Subcutaneous preadipocyte (primary cell): ENCODE data around the gene L3MBTL2. TPM values are rescaled to one million over a fixed set of nuclear protein-coding genes. Genes with fewer than 3 reads are reported as not detected.

Experiments
- small RNA-seq: library from RNA; depleted of rRNA; stranded (forward); fragments of <200 nt; gene quantifications from one replicate; pipeline ENCODE3, GENCODE V24; 2012
- total RNA-seq: library from RNA; depleted of rRNA; stranded (reverse); fragments of >200 nt; gene quantifications from 2 replicates; pipeline ENCODE4 v1.2.3, GENCODE V29; 2012

The L3MBTL2 gene
- 19.1 and 22.1 TPM in 2 replicates for total RNA-seq

DNA sequence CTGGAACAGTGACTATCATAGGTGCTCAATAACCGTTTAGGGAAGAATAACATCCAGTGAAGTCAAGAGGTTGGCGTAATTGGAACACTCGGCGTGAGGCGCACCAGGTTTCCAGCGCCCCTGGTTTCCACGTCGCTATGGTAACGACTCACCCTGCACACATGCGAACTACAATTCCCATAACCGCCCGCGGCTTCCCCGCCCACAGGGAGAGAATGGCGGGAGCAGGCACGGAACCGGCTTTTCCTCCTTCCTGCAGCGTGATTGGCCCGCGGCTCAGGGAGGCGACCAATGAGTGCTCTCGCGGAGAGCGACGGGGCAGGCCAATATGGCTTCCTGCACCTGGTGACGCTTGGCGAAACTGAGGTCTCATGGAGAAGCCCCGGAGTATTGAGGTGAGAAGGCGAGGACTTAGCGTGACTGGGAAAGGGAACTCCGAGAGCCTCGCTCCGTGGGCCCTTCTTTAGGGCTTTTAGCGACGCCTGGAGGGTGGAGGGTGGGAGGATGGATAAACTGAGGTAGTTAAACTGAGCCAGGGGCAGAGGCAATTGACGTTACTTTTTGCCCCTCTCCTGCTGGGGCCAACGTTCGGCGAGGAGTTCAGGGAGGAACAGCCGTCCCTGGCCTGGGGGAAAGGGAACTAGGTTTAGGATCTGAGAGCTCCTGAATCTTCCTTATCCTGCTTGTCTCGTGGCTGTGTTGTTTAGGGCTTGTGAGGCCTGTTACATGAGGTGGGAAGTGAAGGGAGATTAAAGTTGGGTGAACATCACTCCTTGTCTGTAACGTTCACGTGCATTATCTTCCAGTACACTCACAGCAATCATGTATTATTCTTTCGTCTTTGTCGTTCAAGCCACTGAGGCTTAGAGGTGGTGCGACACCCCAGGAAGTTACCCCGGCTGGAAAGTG, at the start of gene L3MBTL2:
Gene L3MBTL2, plus strand, starts transcription at position 321 of the 909 bp plus-strand sequence. Its CDS starts 51 bp downstream, at position 372.

DNA sequence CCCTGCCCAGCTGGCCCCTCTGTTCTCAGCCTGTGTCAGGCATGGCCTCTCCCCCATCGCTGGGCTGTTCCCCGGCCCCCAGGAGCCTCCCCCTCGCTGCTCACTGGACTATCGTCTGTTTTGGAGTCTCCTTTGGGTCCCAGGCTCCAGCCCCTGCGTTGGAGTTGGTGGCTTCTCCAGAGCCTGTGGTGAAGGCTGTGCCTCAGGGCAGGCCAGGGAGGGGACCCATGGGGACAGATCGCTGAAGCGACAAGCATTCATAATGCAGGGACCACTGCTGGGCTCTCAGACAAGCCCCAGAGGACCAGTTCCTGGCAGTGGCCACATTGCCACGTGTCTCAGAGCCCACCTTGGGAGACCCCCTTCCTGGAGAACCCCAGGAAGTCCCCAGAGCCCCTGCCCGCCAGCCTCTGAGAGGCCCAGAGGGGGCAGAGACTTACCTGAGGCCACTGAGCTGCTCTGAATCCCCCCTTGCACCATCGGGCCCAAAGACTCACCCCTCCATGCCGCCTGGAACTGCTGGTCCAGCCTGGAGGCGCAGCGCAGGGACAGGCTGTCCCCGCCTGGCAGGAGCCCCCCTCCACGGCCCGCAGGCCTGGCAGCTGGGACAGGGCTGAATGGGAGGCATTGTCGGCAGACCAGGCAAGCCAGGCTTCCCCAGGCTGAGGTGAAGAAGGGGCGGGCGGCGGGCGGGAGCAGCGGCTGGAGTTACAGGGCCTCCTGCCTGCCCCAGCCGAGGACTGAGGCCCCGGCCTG, 35.4 kb downstream of the L3MBTL2 start, which contains the start of gene CHADL:
Gene CHADL, minus strand, starts transcription at position 555 of the 756 bp plus-strand sequence. Its CDS starts 50 bp downstream, at position 505.

Small RNA genes within 50 kb of the gene (small RNA-seq; reads per million reads assigned to genes)
- gene MIR6889 (not detected), gene RNU6-375P (not detected)

Other genes starting within 250 kb of the L3MBTL2 start
- 38.2 and 64.9 TPM in 2 replicates for gene EP300, start 112.7 kb upstream of the L3MBTL2 start, total RNA-seq
- gene CHADL, start 35.6 kb downstream of the L3MBTL2 start, total RNA-seq, result 0.37 and 0.59 TPM in 2 replicates
- 53.6 and 93.2 TPM in 2 replicates for gene RANGAP1, start 80.9 kb downstream of the L3MBTL2 start, total RNA-seq
- 27.2 and 37.7 TPM in 2 replicates for gene ZC3H7B, start 96.2 kb downstream of the L3MBTL2 start, total RNA-seq
- gene TEF, start 176.6 kb downstream of the L3MBTL2 start, total RNA-seq, result 3.7 and 4.4 TPM in 2 replicates
- 28.7 and 35.8 TPM in 2 replicates for gene TOB2, start 241.5 kb downstream of the L3MBTL2 start, total RNA-seq